SK-N-SH treated with all-trans-retinoic acid at 6 μM for 48 hours (cell line): ENCODE data around the gene MYO5B.
"Not testable (repeated sequence)": the region's sequence is repeated elsewhere in the genome, so short reads cannot be mapped to it uniquely, and the experiment has no call there.

Experiments used
- ATAC-seq: fragments of 200-7000 bp; cut with Tn5 transposase; 3 replicates; pipeline ENCODE4 v1.9.1; 2020; ENCODE audit warnings: mild to moderate bottlenecking, moderate library complexity
- ARNTL ChIP-seq: fragments of 450-650 bp; formaldehyde crosslinking; IDR thresholded peaks from 2 replicates; pipeline ENCODE4 v1.5.0; 2020; ENCODE audit warnings: low read depth, mild to moderate bottlenecking, moderate library complexity, borderline replicate concordance
- BACH2 ChIP-seq: fragments of 250-450 bp; sonication (Bioruptor Pico); IDR thresholded peaks from 2 replicates; pipeline ENCODE4 v1.9.0; 2021; ENCODE audit warnings: mild to moderate bottlenecking, borderline replicate concordance
- CSDC2 ChIP-seq: fragments of 250-450 bp; sonication (Bioruptor Pico); IDR thresholded peaks from 2 replicates; pipeline ENCODE4 v1.5.0; 2020; ENCODE audit warnings: mild to moderate bottlenecking, moderate library complexity
- ESRRG ChIP-seq: fragments of 250-450 bp; sonication (Bioruptor Pico); IDR thresholded peaks from 2 replicates; pipeline ENCODE4 v1.6.1; 2021; ENCODE audit warnings: mild to moderate bottlenecking
- GLIS3 ChIP-seq: fragments of 250-450 bp; sonication (Bioruptor Pico); IDR thresholded peaks from 2 replicates; pipeline ENCODE4 v1.5.0; 2020; ENCODE audit warnings: mild to moderate bottlenecking, moderate library complexity
- ISL1 ChIP-seq: fragments of 250-450 bp; sonication (Bioruptor Pico); IDR thresholded peaks from 2 replicates; pipeline ENCODE4 v2.1.2; 2022; ENCODE audit warnings: mild to moderate bottlenecking, moderate library complexity
- OSR1 ChIP-seq: fragments of 250-450 bp; sonication (Bioruptor Pico); IDR thresholded peaks from 2 replicates; pipeline ENCODE4 v1.8.0; 2022; ENCODE audit warnings: moderate library complexity, mild to moderate bottlenecking, inconsistent platforms
- PPARA ChIP-seq: fragments of 250-450 bp; sonication (Bioruptor Pico); IDR thresholded peaks from 2 replicates; pipeline ENCODE4 v1.5.0; 2020; ENCODE audit warnings: mild to moderate bottlenecking, borderline replicate concordance
- RARB ChIP-seq: fragments of 250-450 bp; sonication (Bioruptor Pico); IDR thresholded peaks from 2 replicates; pipeline ENCODE4 v1.8.0; 2021; ENCODE audit warnings: mild to moderate bottlenecking, moderate library complexity
- SNAI2 ChIP-seq: fragments of 250-450 bp; sonication (Bioruptor Pico); IDR thresholded peaks from 2 replicates; pipeline ENCODE4 v1.5.0; 2020; ENCODE audit warnings: mild to moderate bottlenecking, moderate library complexity
- TCF4 ChIP-seq: fragments of 250-450 bp; sonication (Bioruptor Pico); IDR thresholded peaks from 2 replicates; pipeline ENCODE4 v1.8.0; 2021; ENCODE audit warnings: mild to moderate bottlenecking, moderate library complexity, borderline replicate concordance
- TOX ChIP-seq: fragments of 250-450 bp; sonication (Bioruptor Pico); IDR thresholded peaks from 2 replicates; pipeline ENCODE4 v1.8.0; 2021; ENCODE audit warnings: mild to moderate bottlenecking, moderate library complexity, borderline replicate concordance
- ZC3H10 ChIP-seq: fragments of 250-450 bp; sonication (Bioruptor Pico); IDR thresholded peaks from 2 replicates; pipeline ENCODE4 v1.5.1; 2021; ENCODE audit warnings: mild to moderate bottlenecking, moderate library complexity
- ZFP3 ChIP-seq: fragments of 250-450 bp; sonication (Bioruptor Pico); IDR thresholded peaks from 2 replicates; pipeline ENCODE4 v1.5.0; 2020; ENCODE audit warnings: mild to moderate bottlenecking, moderate library complexity
- ZFP30 ChIP-seq: fragments of 450-650 bp; formaldehyde crosslinking; IDR thresholded peaks from 2 replicates; pipeline ENCODE4 v1.5.0; 2022; ENCODE audit warnings: mild to moderate bottlenecking, moderate library complexity
- ZNF565 ChIP-seq: fragments of 450-650 bp; formaldehyde crosslinking; conservative IDR thresholded peaks from 2 replicates; pipeline ENCODE4 v1.5.0; 2020; ENCODE audit warnings: low read depth, mild to moderate bottlenecking, moderate library complexity
- ZNF8 ChIP-seq: fragments of 450-650 bp; formaldehyde crosslinking; IDR thresholded peaks from 2 replicates; pipeline ENCODE4 v1.5.0; 2020; ENCODE audit warnings: mild to moderate bottlenecking, moderate library complexity
- TF ChIP-seq, protein P1 (sequence below): fragments of 250-450 bp; sonication (Bioruptor Pico); IDR thresholded peaks from 2 replicates; pipeline ENCODE4 v1.5.1; 2021; ENCODE audit warnings: mild to moderate bottlenecking, moderate library complexity
- TF ChIP-seq, protein P2 (sequence below): fragments of 250-450 bp; sonication (Bioruptor Pico); IDR thresholded peaks from 2 replicates; pipeline ENCODE4 v1.5.0; 2020; ENCODE audit warnings: mild to moderate bottlenecking, moderate library complexity
- TF ChIP-seq, protein P3 (sequence below): fragments of 250-450 bp; sonication (Bioruptor Pico); IDR thresholded peaks from 2 replicates; pipeline ENCODE4 v1.5.1; 2020; ENCODE audit warnings: low read depth, mild to moderate bottlenecking, moderate library complexity
- TF ChIP-seq, protein P4 (sequence below): fragments of 250-450 bp; sonication (Bioruptor Pico); IDR thresholded peaks from 2 replicates; pipeline ENCODE4 v1.8.0; 2021; ENCODE audit warnings: low read depth, mild to moderate bottlenecking, moderate library complexity, borderline replicate concordance

The MYO5B gene

GRCh38 chr18:50194631-50195532 lies at the start of gene MYO5B:
Gene MYO5B, minus strand, starts transcription at chr18:50195147. Its CDS starts 354 bp downstream, at chr18:50194793.
- ATAC-seq: peak; percentile 46
- TF ChIP-seq PPARA (CRISPR knock-in tag) (no peak), ESRRG (no peak)

- ATAC-seq: not testable (repeated sequence)
Measured at GRCh38 chr18:50241768-50242167, 46.8 kb upstream of the MYO5B start.

GRCh38 chr18:50240080-50240563 lies 45.2 kb upstream of the MYO5B start:
- TF ChIP-seq, protein P1, sequence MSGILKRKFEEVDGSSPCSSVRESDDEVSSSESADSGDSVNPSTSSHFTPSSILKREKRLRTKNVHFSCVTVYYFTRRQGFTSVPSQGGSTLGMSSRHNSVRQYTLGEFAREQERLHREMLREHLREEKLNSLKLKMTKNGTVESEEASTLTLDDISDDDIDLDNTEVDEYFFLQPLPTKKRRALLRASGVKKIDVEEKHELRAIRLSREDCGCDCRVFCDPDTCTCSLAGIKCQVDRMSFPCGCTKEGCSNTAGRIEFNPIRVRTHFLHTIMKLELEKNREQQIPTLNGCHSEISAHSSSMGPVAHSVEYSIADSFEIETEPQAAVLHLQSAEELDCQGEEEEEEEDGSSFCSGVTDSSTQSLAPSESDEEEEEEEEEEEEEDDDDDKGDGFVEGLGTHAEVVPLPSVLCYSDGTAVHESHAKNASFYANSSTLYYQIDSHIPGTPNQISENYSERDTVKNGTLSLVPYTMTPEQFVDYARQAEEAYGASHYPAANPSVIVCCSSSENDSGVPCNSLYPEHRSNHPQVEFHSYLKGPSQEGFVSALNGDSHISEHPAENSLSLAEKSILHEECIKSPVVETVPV (CRISPR knock-in tag): no peak
- TF ChIP-seq OSR1 (CRISPR knock-in tag) (no peak), ZNF565 (no peak), ZFP3 (CRISPR knock-in tag) (no peak), CSDC2 (CRISPR knock-in tag) (no peak), ARNTL (CRISPR knock-in tag) (no peak), ZC3H10 (no peak)
- ATAC-seq: no peak

GRCh38 chr18:50232419-50232818 lies 37.5 kb upstream of the MYO5B start:
- ATAC-seq: no peak
- TF ChIP-seq RARB (CRISPR knock-in tag): no peak
- TF ChIP-seq OSR1 (CRISPR knock-in tag): no peak
- TF ChIP-seq SNAI2 (CRISPR knock-in tag): no peak

GRCh38 chr18:50231621-50232020 lies 36.7 kb upstream of the MYO5B start:
- ATAC-seq: no peak
- TF ChIP-seq ZC3H10 (no peak), ISL1 (CRISPR knock-in tag) (no peak), BACH2 (CRISPR knock-in tag) (no peak), TOX (CRISPR knock-in tag) (no peak), PPARA (CRISPR knock-in tag) (no peak), ARNTL (CRISPR knock-in tag) (no peak), CSDC2 (CRISPR knock-in tag) (no peak), OSR1 (CRISPR knock-in tag) (no peak), ZFP30 (CRISPR knock-in tag) (no peak), ESRRG (no peak), ZNF565 (no peak), GLIS3 (no peak), TCF4 (CRISPR knock-in tag) (no peak), ZNF8 (CRISPR knock-in tag) (no peak), SNAI2 (CRISPR knock-in tag) (no peak), RARB (CRISPR knock-in tag) (no peak)
- TF ChIP-seq, protein P2, sequence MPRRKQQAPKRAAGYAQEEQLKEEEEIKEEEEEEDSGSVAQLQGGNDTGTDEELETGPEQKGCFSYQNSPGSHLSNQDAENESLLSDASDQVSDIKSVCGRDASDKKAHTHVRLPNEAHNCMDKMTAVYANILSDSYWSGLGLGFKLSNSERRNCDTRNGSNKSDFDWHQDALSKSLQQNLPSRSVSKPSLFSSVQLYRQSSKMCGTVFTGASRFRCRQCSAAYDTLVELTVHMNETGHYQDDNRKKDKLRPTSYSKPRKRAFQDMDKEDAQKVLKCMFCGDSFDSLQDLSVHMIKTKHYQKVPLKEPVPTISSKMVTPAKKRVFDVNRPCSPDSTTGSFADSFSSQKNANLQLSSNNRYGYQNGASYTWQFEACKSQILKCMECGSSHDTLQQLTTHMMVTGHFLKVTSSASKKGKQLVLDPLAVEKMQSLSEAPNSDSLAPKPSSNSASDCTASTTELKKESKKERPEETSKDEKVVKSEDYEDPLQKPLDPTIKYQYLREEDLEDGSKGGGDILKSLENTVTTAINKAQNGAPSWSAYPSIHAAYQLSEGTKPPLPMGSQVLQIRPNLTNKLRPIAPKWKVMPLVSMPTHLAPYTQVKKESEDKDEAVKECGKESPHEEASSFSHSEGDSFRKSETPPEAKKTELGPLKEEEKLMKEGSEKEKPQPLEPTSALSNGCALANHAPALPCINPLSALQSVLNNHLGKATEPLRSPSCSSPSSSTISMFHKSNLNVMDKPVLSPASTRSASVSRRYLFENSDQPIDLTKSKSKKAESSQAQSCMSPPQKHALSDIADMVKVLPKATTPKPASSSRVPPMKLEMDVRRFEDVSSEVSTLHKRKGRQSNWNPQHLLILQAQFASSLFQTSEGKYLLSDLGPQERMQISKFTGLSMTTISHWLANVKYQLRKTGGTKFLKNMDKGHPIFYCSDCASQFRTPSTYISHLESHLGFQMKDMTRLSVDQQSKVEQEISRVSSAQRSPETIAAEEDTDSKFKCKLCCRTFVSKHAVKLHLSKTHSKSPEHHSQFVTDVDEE (CRISPR knock-in tag): no peak
- TF ChIP-seq, protein P1 (CRISPR knock-in tag): no peak
- TF ChIP-seq, protein P3, sequence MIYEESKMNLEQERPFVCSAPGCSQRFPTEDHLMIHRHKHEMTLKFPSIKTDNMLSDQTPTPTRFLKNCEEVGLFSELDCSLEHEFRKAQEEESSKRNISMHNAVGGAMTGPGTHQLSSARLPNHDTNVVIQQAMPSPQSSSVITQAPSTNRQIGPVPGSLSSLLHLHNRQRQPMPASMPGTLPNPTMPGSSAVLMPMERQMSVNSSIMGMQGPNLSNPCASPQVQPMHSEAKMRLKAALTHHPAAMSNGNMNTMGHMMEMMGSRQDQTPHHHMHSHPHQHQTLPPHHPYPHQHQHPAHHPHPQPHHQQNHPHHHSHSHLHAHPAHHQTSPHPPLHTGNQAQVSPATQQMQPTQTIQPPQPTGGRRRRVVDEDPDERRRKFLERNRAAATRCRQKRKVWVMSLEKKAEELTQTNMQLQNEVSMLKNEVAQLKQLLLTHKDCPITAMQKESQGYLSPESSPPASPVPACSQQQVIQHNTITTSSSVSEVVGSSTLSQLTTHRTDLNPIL (CRISPR knock-in tag): no peak
- TF ChIP-seq, protein P4, sequence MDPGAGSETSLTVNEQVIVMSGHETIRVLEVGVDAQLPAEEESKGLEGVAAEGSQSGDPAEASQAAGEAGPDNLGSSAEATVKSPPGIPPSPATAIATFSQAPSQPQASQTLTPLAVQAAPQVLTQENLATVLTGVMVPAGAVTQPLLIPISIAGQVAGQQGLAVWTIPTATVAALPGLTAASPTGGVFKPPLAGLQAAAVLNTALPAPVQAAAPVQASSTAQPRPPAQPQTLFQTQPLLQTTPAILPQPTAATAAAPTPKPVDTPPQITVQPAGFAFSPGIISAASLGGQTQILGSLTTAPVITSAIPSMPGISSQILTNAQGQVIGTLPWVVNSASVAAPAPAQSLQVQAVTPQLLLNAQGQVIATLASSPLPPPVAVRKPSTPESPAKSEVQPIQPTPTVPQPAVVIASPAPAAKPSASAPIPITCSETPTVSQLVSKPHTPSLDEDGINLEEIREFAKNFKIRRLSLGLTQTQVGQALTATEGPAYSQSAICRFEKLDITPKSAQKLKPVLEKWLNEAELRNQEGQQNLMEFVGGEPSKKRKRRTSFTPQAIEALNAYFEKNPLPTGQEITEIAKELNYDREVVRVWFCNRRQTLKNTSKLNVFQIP: no peak

DNA sequence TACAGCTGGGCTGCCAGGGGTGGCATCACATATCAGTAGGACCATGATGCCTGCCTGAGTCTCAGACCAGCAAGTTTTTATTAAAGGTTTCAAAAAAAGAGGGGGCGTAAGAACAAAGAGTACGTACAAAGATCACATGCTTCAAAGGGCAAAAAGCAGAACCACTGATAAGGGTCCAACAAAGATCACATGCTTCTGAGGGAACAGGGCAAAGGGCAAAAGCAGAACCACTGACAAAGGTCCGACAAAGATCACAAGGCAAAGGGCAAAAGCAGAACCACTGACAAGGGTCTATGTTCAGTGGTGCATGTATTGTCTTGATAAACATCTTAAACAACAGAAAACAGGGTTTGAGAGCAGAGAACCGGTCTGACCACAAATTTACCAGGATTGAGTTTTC lies 25.3 kb upstream of the MYO5B start:
- not testable (repeated sequence) for ATAC-seq
